Stimulated activated naive CD4-positive, alpha-beta T cell (primary cell): Measurements from ENCODE around the gene S100A4.

Source experiments
- DNase-seq, 6 experiments: peaks; one replicate each; lab custom pipeline; 2025; lab: John Stamatoyannopoulos, UW

The S100A4 gene

DNA sequence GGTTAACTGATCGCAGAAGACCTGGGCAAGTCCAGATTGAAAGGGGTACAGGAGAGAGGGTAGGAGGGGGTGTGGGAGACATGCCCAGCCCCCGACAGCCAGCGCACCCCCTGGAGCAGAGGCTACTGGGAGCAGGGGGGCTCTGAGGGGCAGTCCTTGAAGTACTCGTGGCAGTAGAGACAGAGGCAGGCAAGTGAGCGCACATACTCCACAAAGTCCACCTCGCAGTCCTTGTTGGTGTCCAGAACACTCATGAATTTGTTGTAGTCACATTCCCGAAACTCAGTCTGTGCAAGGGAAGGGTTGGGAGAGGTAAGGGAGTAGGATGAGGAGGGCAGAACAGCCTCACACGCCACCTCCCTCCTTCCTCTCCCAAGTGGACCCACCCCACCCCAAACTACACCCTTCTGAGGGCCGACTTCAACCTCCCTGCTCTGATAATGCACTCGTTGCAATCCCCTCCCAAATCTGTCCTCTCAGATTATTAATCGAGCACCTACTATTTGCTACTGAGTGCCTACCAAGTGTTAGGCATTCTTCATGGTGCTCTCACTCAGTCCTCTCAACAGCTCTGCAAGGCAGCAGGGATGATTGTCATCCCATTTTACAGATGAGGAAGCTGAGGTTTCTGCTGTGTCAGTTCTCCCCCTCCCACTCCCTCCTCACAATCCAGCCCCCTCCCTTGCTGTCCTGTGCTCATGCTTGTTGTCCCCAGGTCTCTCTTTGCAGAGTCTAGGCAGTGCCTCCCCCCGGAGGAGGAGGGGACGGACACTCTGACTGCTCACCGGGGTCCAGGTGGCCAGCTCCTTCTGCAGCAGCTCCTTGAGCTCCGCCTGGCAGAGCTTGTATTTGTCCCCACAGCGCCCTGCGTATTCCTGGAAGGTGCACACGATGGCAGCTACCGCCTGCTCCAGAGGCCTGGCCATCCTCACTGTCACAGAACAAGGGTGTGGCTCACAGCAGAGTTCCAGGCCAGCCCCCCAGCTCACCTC is 2.2 kb upstream of the S100A4 start:
- no peak for DNase-seq

DNA sequence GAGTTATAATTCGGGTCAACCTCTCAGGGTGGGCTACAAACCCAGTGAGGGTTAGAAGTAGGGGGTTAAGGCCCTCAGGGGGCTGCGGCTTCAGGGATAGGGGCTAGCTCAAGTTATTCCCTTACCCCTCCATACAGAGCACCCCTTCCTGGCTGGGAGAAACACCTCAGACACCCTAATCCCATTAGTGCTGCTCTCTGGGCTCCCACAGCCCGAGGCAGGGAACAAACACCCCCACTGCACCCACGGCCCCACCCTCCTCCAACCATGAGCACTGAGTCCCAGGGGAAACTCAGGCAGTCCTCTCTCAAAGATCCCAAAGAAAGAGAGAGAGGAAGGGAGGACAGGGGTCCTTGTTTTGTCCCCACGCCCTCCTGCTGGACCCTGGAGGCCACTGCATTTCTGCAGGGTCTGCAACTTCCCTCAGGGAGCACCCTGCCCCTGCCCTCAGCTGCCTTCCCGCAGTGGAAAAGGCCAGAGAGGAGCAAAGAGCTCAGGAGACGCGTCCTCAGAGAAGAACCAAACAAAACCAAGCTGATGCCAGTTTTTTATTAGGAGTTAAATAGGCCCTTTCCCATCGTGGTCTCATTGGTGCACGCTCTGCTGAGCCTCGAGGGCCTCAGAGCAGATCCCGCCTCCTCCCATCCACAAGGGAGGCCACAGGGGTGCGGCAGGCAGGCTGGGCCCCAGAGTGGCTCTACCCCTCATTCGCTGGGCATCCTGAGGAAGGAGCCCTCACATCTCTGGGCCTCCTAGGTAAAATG is 1.4 kb upstream of the S100A4 start:
- no peak for DNase-seq

DNA sequence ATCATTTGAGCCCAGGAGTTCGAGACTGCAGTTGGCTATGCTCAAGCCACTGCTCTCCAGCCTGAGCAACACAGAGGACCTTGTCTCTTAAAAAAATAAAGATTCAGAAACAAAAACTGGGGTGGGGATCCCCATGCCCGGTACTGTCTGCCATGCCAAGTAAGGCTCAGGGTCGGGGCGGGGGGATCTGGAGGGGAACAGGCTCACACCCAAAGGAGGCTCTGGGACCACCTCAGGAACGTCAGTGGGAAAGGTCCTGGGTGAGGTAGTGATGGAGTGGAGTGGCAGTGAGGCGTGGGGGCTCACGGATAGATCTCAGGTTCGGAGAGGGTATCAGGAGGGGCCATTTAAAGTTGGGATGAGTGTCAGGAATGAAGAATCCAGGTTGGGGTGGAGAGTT is 765 bp upstream of the S100A4 start:
- no peak for DNase-seq

GRCh38 chr1:153544453-153545066 is 1.0 kb downstream of the S100A4 start:
- DNase-seq = peak in 1 of 6 experiments; percentile 26

DNA sequence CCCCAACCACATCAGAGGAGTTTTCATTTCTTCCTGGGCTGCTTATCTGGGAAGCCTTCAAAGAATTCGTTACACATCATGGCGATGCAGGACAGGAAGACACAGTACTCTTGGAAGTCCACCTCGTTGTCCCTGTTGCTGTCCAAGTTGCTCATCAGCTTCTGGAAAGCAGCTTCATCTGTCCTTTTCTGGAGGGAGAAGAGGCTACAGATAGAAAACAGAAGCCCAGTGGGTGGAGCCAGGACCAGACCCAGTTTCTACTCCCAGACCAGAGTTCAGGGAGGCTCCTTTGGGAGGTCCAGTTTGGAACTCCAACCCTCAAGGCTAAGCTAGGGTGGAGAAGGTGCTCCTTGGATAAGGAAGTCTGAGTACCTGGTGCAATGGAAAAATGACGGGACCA is 1.9 kb downstream of the S100A4 start:
- no peak for DNase-seq

DNA sequence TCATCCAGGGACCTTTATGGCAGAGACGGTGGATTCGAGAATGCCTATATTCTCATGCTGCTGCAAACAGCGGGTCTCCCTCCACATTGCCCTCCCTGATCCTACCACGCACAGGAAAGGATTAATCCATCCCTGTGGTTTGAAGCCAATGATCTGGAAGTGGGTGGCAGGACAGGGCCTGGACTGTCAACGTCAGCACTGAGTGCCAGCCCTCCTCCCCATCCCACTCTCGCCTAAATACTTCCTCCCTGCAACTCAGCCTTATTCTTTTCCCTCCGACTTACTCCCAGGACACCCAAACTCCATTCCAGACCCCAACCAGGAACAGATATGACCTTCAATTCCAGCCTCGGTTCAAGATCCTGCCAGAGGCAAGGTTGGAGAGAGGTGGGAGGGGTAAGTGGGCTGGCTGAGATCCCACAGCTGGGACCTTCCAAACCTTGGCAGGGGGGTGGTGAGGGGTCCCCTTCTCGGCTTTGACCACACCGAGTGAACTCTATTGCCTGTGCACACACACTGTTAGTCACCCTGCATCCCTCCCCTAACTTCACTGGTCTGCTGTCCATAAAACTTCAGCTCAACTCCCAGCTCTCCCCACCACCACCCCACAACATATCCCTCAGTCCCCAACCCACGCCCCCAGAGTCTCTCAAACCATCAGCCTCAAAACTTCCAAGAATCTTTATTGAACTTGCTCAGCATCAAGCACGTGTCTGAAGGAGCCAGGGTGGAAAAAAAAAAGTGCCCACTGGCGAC is 2.5 kb downstream of the S100A4 start:
- DNase-seq = no peak

- no peak for DNase-seq
Observed at GRCh38 chr1:153541641-153542590, 3.7 kb downstream of the S100A4 start.

DNA sequence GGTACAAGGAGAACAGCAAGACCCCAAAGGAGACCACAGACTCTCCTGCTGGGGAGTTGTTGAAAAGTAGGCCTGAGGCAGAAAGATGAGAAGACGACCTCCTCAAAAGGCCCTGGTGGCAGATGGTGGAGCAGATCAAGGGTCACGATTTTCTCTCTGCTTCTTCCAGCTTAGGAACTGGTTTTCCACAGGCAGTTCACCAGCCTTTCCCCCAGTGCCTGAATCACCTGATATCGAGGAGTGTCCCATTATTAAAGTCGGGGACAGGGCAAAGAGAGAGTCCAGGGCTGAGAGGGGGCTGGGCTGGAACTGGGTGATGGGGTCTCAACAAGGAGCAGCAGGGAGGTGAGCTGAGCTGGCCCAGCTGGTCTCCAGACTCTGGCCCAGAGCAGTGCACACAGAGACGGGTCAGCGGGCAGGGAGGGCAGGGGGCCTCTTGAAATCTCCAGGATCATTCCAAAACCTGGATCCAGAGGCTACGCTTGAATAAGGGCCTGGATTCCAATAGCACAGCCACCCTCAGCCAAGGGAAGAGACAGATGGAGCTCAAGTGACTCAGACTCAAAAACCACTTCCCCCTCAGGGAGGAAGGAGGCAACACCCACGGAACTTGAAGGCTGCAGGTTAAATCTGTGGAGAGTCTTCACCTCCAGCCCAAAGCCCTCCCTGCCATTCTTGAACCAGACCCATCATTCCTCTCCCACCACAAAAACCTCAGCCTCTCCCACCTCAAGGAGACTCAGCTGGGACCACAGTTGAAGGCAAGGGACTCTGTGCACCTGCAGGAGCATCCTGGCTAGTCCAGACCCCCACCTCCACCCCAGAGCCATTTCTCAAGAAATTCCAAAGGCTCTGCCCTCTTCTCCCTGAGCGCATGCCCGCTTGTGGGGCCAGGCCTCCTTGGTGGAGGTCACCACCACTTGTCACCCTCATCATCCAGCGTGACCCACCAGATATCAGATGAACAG is 4.9 kb downstream of the S100A4 start, which contains the start of gene S100A5:
TSS of gene S100A5 (minus strand) at position 541 of the 968 bp plus-strand sequence. CDS start 743 bp downstream, outside the sequence.
- peak in 5 of 6 experiments; percentile 14 to 53 (median 37) for DNase-seq

DNA sequence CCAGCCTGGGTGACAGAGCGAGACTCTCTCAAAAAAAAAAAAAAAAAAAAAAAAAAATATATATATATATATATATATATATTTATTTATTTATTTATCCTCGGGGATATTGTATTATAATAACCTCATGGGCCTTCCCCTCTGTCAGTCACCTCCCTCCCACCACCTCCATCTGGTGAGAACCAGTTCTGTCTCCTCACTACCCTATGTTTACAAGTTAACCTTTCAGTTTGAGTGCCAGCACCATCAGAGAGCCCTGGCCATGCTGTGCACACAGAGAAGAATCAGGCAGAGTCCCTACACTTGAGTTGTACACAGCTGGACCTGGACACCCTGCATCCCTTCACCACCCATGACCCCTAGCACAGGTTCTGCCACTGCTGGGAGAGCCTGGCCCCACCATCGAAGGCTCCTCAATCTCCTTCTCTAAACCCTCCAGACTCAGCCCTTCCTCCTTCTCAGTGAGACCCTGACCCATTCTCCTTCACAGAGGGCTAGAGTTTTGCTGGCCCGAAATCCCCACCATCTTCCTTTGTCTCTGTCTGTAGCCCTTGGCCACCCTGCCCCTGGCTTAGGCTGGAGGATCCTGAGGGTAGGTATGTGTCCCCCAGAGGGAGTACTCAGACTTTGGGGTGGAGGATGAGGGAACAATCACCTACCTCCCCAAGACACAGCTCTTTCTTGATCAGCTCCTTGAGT is 6.1 kb downstream of the S100A4 start:
- no peak for DNase-seq

DNA sequence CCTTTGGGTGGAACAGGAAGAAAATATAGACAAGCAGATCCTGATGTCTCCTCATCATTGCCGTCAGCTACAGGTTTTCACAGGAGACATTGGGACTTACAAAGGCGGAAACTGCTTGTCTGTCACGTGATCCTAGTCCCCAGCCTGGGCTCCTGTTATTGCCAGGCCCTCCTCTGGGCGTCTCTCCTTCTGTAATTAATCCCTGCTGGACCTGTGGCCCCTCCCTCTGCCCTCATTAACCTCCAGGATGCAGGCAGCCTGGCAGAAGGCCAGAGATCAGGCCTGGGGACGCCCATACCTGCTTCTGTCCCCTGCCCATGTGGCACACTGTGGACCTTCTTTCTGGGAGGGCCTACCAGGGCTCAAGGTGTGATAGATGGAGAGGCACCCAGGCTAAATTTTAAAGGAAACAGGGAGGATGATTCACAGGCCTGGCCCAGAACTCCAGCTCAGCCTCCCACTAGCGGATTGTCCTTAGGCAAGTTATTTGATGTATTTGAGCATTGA is 7.2 kb downstream of the S100A4 start:
- no peak for DNase-seq

GRCh38 chr1:153537376-153537730 is 8.3 kb downstream of the S100A4 start:
- no peak for DNase-seq

DNA sequence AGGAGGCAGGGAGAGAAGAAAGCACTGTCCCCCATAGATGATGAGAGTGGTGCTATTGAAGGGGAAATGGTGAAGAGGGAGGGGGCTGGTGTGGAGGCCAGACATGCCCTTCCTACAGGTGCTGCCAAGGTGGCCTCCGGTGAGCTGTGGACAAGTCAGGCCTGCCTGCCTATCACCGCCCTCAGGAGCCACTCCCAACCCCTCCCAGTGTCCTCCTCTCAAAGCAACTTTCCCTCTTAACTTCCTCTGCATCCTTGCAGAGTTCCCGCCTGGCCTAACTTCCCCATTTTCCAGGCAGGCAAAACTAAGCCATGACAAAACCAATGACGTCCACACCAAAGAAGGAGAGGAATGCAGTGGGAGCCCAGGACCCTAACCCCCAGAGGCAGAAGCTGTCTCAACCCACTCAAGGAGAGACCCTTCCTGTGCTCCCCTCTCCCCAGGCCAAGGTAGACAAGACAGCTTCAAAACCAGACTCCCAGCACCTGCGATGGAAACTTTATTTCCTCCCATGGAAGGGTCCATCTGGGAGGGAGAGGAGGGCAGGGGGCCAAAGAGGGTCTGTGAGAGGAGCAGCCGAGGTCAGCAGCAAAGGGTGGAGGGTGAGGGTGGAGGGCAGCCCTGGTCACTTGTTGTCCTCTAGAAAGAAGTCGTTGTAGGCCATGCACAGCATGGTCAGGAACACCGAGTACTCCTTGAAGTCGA is 8.8 kb downstream of the S100A4 start:
- DNase-seq = no peak

GRCh38 chr1:153536012-153536670 is 9.5 kb downstream of the S100A4 start:
- peak; percentile 66 to 78 (median 73) for DNase-seq

DNA sequence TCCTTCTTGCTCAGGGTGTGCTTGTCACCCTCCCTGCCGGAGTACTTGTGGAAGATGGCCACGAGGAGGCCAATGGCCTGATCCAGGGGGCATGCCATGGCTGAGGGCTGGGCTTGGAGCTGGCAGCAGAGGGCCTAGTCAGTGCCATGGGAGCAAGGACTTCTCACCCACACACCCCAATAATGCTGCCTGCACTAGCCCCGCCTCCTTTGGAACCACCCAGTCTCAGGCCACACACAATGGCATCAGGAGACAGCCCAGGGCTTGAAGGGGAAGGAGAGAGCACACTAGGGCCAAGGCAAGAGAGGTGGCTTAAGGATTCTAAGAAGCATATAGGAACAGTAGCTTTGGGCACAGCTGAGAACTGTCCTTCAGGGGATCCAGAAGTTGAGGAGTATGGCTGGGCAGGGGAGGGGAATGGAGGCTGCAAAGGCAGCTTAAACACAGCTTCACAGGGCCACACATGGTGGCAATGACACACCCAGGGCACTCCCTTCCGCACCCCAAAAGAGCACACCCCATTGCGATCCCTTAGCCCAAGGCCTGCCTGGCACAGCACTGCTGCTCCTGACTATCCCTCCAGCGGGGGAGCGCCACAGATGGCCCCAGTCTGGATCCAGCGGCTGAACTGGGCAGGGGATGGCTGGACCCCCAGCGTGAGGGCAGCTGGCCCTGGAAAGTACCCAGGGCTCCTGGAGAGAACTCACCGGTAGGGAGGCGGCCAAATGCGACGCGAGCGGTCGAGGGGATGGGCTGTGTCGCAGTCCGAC is 10.2 kb downstream of the S100A4 start, which contains the start of gene S100A6:
TSS of gene S100A6 (minus strand) at position 750 of the 770 bp plus-strand sequence. CDS start at position 98, 652 bp downstream.
- peak in 4 of 6 experiments; percentile 31 to 72 (median 48) for DNase-seq

DNA sequence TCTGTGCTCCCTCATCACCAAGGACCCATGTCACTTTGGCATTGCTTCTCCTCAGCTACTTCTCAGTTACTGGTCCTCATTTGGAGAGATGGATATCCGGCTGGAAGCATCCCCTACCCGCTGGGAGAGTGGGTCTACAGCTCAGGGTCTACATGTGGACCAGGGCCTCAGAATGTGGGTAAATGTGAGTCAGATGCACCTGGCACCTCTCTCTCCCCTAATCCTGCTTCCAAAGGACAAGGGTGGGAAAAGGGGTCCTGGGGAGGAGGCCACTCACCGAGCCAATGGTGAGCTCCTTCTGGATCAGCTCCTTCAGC is 10.7 kb downstream of the S100A4 start:
- DNase-seq = no peak

- no peak for DNase-seq
Observed at GRCh38 chr1:153534226-153534924, 11.2 kb downstream of the S100A4 start.
